HL-60 (cell line): ENCODE results near the gene GORASP1.

Experiments used
- SPI1 ChIP-seq: IDR thresholded peaks from 2 replicates; pipeline ENCODE4 v1.6.1; 2012; ENCODE audit warnings: low read depth, mild to moderate bottlenecking, borderline replicate concordance
- TF ChIP-seq, protein P1 (sequence below): IDR thresholded peaks from 2 replicates; pipeline ENCODE4 v1.6.1; 2012; ENCODE audit warnings: low read depth; ENCODE audit not compliant: insufficient replicate concordance
- TF ChIP-seq, protein P2 (sequence below): IDR thresholded peaks from one replicate; pipeline ENCODE4 v1.5.1; 2011; ENCODE audit warnings: low read length, control low read depth, inconsistent platforms; ENCODE audit not compliant: insufficient read depth

DNA sequence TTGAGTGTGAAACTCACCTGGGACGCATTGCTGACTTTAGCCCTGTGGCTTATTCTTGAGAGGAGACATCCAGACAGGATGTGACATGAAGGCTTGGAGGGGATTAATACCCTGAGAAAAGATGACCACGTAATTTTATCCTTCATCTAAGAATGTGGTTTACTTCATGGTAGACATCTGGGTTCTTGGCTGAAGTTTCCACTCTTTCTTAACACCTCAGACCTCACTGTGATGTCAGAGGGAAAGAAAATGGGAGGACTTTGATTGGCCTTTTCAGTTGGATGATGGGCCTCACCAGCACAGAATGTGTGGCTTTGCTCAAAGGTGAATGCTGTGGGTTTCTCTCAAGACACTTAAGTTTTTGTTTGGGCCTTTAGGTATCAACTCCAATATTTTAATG is 16.5 kb downstream of the GORASP1 start:
- TF ChIP-seq, protein P1, sequence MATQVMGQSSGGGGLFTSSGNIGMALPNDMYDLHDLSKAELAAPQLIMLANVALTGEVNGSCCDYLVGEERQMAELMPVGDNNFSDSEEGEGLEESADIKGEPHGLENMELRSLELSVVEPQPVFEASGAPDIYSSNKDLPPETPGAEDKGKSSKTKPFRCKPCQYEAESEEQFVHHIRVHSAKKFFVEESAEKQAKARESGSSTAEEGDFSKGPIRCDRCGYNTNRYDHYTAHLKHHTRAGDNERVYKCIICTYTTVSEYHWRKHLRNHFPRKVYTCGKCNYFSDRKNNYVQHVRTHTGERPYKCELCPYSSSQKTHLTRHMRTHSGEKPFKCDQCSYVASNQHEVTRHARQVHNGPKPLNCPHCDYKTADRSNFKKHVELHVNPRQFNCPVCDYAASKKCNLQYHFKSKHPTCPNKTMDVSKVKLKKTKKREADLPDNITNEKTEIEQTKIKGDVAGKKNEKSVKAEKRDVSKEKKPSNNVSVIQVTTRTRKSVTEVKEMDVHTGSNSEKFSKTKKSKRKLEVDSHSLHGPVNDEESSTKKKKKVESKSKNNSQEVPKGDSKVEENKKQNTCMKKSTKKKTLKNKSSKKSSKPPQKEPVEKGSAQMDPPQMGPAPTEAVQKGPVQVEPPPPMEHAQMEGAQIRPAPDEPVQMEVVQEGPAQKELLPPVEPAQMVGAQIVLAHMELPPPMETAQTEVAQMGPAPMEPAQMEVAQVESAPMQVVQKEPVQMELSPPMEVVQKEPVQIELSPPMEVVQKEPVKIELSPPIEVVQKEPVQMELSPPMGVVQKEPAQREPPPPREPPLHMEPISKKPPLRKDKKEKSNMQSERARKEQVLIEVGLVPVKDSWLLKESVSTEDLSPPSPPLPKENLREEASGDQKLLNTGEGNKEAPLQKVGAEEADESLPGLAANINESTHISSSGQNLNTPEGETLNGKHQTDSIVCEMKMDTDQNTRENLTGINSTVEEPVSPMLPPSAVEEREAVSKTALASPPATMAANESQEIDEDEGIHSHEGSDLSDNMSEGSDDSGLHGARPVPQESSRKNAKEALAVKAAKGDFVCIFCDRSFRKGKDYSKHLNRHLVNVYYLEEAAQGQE: no peak
- TF ChIP-seq, protein P2, sequence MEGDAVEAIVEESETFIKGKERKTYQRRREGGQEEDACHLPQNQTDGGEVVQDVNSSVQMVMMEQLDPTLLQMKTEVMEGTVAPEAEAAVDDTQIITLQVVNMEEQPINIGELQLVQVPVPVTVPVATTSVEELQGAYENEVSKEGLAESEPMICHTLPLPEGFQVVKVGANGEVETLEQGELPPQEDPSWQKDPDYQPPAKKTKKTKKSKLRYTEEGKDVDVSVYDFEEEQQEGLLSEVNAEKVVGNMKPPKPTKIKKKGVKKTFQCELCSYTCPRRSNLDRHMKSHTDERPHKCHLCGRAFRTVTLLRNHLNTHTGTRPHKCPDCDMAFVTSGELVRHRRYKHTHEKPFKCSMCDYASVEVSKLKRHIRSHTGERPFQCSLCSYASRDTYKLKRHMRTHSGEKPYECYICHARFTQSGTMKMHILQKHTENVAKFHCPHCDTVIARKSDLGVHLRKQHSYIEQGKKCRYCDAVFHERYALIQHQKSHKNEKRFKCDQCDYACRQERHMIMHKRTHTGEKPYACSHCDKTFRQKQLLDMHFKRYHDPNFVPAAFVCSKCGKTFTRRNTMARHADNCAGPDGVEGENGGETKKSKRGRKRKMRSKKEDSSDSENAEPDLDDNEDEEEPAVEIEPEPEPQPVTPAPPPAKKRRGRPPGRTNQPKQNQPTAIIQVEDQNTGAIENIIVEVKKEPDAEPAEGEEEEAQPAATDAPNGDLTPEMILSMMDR: no peak
- TF ChIP-seq SPI1: no peak
